Measurements from ENCODE around the gene TMEM31. TPM values are rescaled to one million over a fixed set of nuclear protein-coding genes. Genes with fewer than 3 reads are reported as not detected.
"Not testable (repeated sequence)": the region's sequence is repeated elsewhere in the genome, so short reads cannot be mapped to it uniquely, and the experiment has no call there.

Gene TMEM31
- total RNA-seq, 1 donor from 2014 or later, result not detected

- no peak for DNase-seq (ENCODE audit: low spot score)
Observed at GRCh38 chrX:103722505-103722904, 11.8 kb downstream of the TMEM31 start.

GRCh38 chrX:103726477-103726876, 15.8 kb downstream of the TMEM31 start:
- DNase-seq (ENCODE audit: low spot score), result no peak

DNA sequence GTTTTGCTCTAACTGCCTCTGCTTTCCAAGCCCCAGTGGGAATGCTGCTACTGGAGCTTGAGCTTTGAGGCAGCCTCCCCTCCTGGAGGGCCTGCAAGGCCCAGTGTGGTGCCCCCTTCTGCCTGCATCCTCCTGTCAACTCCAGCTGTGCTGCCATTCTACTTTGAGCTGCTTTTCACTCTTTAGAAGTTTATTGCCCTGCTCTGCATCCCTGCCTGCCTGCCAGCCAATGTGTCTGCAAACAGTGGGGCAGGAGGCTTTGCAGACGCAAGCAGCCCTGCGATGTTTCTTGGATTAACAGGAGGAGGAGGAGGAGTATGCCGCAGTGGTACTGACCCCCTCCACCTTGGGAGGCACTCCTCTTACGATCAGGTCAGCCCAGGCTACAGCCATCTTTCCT, 16.4 kb downstream of the TMEM31 start:
- no peak for DNase-seq (ENCODE audit: low spot score)

DNA sequence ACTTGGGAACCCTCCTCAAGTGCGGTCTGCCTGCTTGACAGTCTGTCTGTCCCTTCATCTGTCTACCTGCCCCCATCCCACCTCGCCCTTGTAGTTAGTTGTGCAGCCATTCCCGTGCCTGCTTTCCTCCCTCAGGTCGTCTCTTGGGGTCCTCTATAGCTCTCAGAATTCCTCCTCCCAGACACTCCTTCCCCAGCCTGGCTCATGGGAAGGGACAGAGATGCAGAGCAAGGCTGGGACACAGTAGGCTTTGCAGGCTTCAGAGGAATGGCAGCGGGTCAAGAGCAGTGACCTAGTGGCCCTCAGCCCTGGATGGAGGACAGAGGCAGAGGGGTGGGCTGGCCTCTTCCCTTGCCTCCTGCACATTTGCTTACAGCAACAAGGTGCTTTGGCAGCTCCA, 18.3 kb downstream of the TMEM31 start:
- DNase-seq (ENCODE audit: low spot score), result no peak

DNA sequence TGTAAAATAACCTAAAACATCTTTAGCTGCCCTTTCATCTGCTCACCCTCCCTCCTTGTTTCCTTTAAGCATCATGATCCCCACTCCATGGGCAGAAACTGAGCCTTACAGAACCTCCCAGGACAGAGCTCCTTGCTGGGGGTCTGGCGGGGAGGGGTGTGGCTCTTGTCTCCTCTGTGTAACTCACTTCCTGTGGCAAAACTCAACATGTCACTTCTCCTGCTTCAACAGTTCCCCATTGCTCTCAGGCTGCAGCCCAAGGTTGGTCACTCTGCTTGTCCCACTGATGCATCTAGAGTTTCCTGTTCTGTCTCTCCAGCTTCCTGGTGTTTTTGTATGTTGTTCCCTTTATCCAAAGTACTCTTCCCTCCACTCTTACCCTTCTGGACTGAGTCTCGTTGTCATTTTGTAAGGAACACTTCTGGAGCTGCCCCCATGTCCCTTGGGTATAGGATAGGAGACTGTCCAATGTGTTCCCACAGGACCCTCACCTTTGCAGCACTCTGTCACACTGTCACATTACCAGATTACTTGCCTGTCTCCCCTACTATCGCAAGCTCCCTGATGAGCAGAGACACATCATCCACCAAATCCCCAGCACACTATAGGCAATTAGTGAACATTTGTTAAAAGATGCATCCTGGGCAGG, 19.6 kb downstream of the TMEM31 start:
- no peak for DNase-seq (ENCODE audit: low spot score)

- DNase-seq (ENCODE audit: low spot score), result no peak
Observed at GRCh38 chrX:103730796-103731493, 20.2 kb downstream of the TMEM31 start.

GRCh38 chrX:103733017-103733416, 22.3 kb downstream of the TMEM31 start:
- no peak for DNase-seq (ENCODE audit: low spot score)

GRCh38 chrX:103734125-103734760, 23.5 kb downstream of the TMEM31 start:
- DNase-seq (ENCODE audit: low spot score), result no peak

- no peak for DNase-seq (ENCODE audit: low spot score)
Observed at GRCh38 chrX:103737696-103738095, 27.0 kb downstream of the TMEM31 start.

- no peak for DNase-seq (ENCODE audit: low spot score)
Observed at GRCh38 chrX:103739421-103739820, 28.7 kb downstream of the TMEM31 start.

DNA sequence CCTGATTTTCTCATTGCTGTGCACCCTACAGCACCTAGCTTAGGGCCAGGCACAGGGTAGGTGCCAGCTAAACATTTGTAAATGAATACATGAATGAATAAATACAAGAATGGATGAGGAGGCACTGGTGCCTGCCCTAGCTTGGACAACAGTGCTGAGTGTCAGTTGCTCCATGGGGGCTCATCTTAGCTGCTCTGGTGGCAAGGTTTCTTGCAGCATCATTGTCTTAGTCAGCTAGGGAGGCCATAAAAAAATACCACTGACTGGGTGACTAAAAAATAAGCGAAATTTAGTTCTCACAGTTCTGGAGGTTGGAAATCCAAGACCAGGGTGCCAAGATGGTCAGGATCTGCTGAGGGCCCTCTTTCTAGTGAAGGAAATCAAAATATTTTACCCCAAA, 31.2 kb downstream of the TMEM31 start:
- DNase-seq (ENCODE audit: low spot score), result no peak

DNA sequence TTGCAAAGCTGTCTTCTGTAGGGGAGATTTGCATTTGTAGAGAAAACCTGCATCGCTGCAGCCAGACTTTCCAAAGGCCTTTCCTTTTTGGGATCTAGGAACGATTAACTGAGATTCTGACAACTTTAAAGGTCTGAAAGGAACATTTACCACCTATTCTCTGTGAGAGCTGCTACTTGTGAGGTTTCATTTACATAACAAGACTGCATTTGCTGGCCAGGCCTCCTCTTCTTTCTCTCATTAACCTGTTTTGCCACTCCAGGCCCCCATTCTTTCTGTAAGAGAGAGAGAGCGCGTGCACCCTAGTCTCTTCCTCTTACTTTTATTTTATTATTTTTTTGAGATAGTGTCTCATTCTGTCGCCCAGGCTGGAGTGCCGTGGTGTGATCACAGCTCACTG, 31.6 kb downstream of the TMEM31 start:
- DNase-seq (ENCODE audit: low spot score), result no peak

- no peak for DNase-seq (ENCODE audit: low spot score)
Observed at GRCh38 chrX:103747163-103747562, 36.5 kb downstream of the TMEM31 start.

GRCh38 chrX:103754401-103754800, 43.7 kb downstream of the TMEM31 start:
- no peak for DNase-seq (ENCODE audit: low spot score)

DNA sequence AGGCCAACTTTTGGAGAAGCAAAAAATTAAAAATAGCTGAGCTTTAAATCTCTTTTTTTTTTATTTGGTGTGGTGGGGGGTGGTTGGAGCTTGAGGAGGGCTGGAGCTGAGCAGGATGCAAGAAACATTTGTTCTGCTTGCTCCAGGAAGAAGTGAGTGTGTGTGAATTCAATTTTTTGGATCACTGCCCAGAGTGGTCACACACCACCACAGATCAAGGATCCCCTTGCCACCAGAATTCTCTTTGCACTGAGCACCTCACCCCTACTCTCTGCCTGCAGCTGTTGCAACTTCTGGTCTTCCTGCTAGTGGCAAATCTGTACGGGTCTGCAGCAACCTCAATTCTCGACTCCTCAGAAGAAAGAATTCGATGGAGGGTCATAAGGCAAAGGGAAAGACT, 46.0 kb downstream of the TMEM31 start:
- no peak for DNase-seq (ENCODE audit: low spot score)

- no peak for DNase-seq (ENCODE audit: low spot score)
Observed at GRCh38 chrX:103758555-103758954, 47.8 kb downstream of the TMEM31 start.

GRCh38 chrX:103763541-103763940, 52.8 kb downstream of the TMEM31 start:
- not testable (repeated sequence) for DNase-seq (ENCODE audit: low spot score)

Other genes starting within 250 kb of the TMEM31 start
- gene RAB40A, start 191.4 kb upstream of the TMEM31 start, total RNA-seq, result not detected
- 68.1 TPM for gene TCEAL4, start 125.4 kb upstream of the TMEM31 start, total RNA-seq
- 21.4 TPM for gene TCEAL3, start 102.9 kb upstream of the TMEM31 start, total RNA-seq
- gene TCEAL1, start 81.9 kb upstream of the TMEM31 start, total RNA-seq, result 22.3 TPM
- 268 TPM for gene MORF4L2, start 24.2 kb upstream of the TMEM31 start, total RNA-seq
- 0.26 TPM for gene PLP1, start 65.9 kb downstream of the TMEM31 start, total RNA-seq
- 0.74 TPM for gene RAB9B, start 121.3 kb downstream of the TMEM31 start, total RNA-seq